ENCODE data around the gene B3GNT7.

GRCh38 chr2:231359948-231360347, 35.6 kb upstream of the B3GNT7 start:
- no peak for TF ChIP-seq ATF2 (tag by site-specific recombination; IDR thresholded peaks at IDR 0.05; ENCODE audit: low read depth)
- TF ChIP-seq ZNF155 (tag by site-specific recombination; IDR thresholded peaks at IDR 0.05), result no peak
- no peak for TF ChIP-seq CTCF (tag by site-specific recombination; IDR thresholded peaks at IDR 0.05)
- no peak for TF ChIP-seq SALL2 (tag by site-specific recombination; IDR thresholded peaks at IDR 0.05; ENCODE audit: borderline replicate concordance)

Data from HEK293 (cell line).